ENCODE results near the gene PLEKHG5. TPM values are rescaled to one million over a fixed set of nuclear protein-coding genes. Genes with fewer than 3 reads are reported as not detected.

Gene PLEKHG5
- total RNA-seq, 2 donors from 2014 or later = 0.33 to 0.81 TPM

- ATAC-seq (no peak), DNase-seq (ENCODE audit: low spot score) (no peak)
- no peaks in the 10 kb centered on the region for H3K36me3 Mint-ChIP-seq
- no peaks in the 10 kb centered on the region for H3K9me3 Mint-ChIP-seq
- no peak overlapping the region for H3K4me3 Mint-ChIP-seq
- peaks cover 8 to 12% of the 10 kb centered on the region in 2 donors for H3K4me1 Mint-ChIP-seq (ENCODE audit: low read depth in 2 of 2)
- H3K27me3 Mint-ChIP-seq = peaks cover 16 to 28% of the 10 kb centered on the region in 2 donors
- H3K27ac Mint-ChIP-seq = no peak overlapping the region
Measured at GRCh38 chr1:6487804-6488484, 3.5 kb downstream of the PLEKHG5 start.

- Mint-ChIP-seq H3K9me3 (no peaks in the 10 kb centered on the region), H3K4me1 (ENCODE audit: low read depth in 2 of 2) (peaks cover 4 to 9% of the 10 kb centered on the region in 2 donors), H3K36me3 (no peaks in the 10 kb centered on the region), H3K4me3 (no peak overlapping the region), H3K27ac (no peak overlapping the region), H3K27me3 (peaks cover 23 to 34% of the 10 kb centered on the region in 2 donors)
- ATAC-seq = peak; percentile 65 to 74
- peak; percentile 80 for DNase-seq (ENCODE audit: low spot score)
Measured at GRCh38 chr1:6486433-6487011, 4.9 kb downstream of the PLEKHG5 start.

GRCh38 chr1:6485168-6486101, 6.0 kb downstream of the PLEKHG5 start:
- peak in 1 of 2 donors; percentile 11 for ATAC-seq
- peaks cover 0 to 7% of the 10 kb centered on the region in 2 donors for H3K4me1 Mint-ChIP-seq (ENCODE audit: low read depth in 2 of 2)
- H3K4me3 Mint-ChIP-seq = no peak overlapping the region
- H3K27ac Mint-ChIP-seq = no peak overlapping the region
- peaks cover 19 to 31% of the 10 kb centered on the region in 2 donors for H3K27me3 Mint-ChIP-seq
- no peaks in the 10 kb centered on the region for H3K36me3 Mint-ChIP-seq
- no peaks in the 10 kb centered on the region for H3K9me3 Mint-ChIP-seq
- DNase-seq (ENCODE audit: low spot score) = no peak

GRCh38 chr1:6484826-6485167, 6.7 kb downstream of the PLEKHG5 start:
- ATAC-seq (no peak), DNase-seq (ENCODE audit: low spot score) (no peak)
- H3K36me3 Mint-ChIP-seq = no peaks in the 10 kb centered on the region
- H3K27me3 Mint-ChIP-seq = peaks cover 19 to 31% of the 10 kb centered on the region in 2 donors
- H3K9me3 Mint-ChIP-seq = no peaks in the 10 kb centered on the region
- H3K4me3 Mint-ChIP-seq = no peak overlapping the region
- peaks cover 0 to 7% of the 10 kb centered on the region in 2 donors for H3K4me1 Mint-ChIP-seq (ENCODE audit: low read depth in 2 of 2)
- no peak overlapping the region for H3K27ac Mint-ChIP-seq

- H3K9me3 Mint-ChIP-seq = no peaks in the 10 kb centered on the region
- H3K4me1 Mint-ChIP-seq (ENCODE audit: low read depth in 2 of 2) = peaks cover 0 to 7% of the 10 kb centered on the region in 2 donors
- ATAC-seq (no peak), DNase-seq (ENCODE audit: low spot score) (no peak)
- no peak overlapping the region for H3K27ac Mint-ChIP-seq
- peaks cover 19 to 33% of the 10 kb centered on the region in 2 donors for H3K27me3 Mint-ChIP-seq
- no peaks in the 10 kb centered on the region for H3K36me3 Mint-ChIP-seq
- H3K4me3 Mint-ChIP-seq = no peak overlapping the region
Measured at GRCh38 chr1:6483761-6484117, 7.7 kb downstream of the PLEKHG5 start.

GRCh38 chr1:6483017-6483760, 8.3 kb downstream of the PLEKHG5 start:
- peaks cover 19 to 33% of the 10 kb centered on the region in 2 donors for H3K27me3 Mint-ChIP-seq
- DNase-seq (ENCODE audit: low spot score) (no peak), ATAC-seq (no peak)
- no peaks in the 10 kb centered on the region for H3K36me3 Mint-ChIP-seq
- no peak overlapping the region for H3K27ac Mint-ChIP-seq
- H3K4me3 Mint-ChIP-seq = no peak overlapping the region
- H3K4me1 Mint-ChIP-seq (ENCODE audit: low read depth in 2 of 2) = peaks cover 0 to 7% of the 10 kb centered on the region in 2 donors
- H3K9me3 Mint-ChIP-seq = no peaks in the 10 kb centered on the region

GRCh38 chr1:6481820-6482219, 9.6 kb downstream of the PLEKHG5 start:
- no peak overlapping the region for H3K4me3 Mint-ChIP-seq
- H3K9me3 Mint-ChIP-seq = no peaks in the 10 kb centered on the region
- DNase-seq (ENCODE audit: low spot score) = no peak
- no peak for ATAC-seq
- no peaks in the 10 kb centered on the region for H3K36me3 Mint-ChIP-seq
- H3K27ac Mint-ChIP-seq = no peak overlapping the region
- peaks cover 19 to 25% of the 10 kb centered on the region in 2 donors for H3K27me3 Mint-ChIP-seq
- H3K4me1 Mint-ChIP-seq (ENCODE audit: low read depth in 2 of 2) = peaks cover 0 to 7% of the 10 kb centered on the region in 2 donors

GRCh38 chr1:6477039-6477820, 14.2 kb downstream of the PLEKHG5 start:
- Mint-ChIP-seq H3K4me1 (ENCODE audit: low read depth in 2 of 2) (peaks cover 0 to 6% of the 10 kb centered on the region in 2 donors), H3K36me3 (no peaks in the 10 kb centered on the region), H3K27ac (no peak overlapping the region), H3K4me3 (no peak overlapping the region), H3K9me3 (no peaks in the 10 kb centered on the region), H3K27me3 (peaks cover 5 to 6% of the 10 kb centered on the region in 2 donors)
- ATAC-seq = no peak
- DNase-seq (ENCODE audit: low spot score) = no peak

GRCh38 chr1:6476483-6476882, 15.0 kb downstream of the PLEKHG5 start:
- ATAC-seq (no peak), DNase-seq (ENCODE audit: low spot score) (no peak)
- Mint-ChIP-seq H3K9me3 (no peaks in the 10 kb centered on the region), H3K4me3 (no peak overlapping the region), H3K4me1 (ENCODE audit: low read depth in 2 of 2) (peaks cover 0 to 6% of the 10 kb centered on the region in 2 donors), H3K36me3 (no peaks in the 10 kb centered on the region), H3K27me3 (peaks cover 0 to 2% of the 10 kb centered on the region in 2 donors), H3K27ac (no peak overlapping the region)

GRCh38 chr1:6475381-6476133, 15.9 kb downstream of the PLEKHG5 start:
- H3K36me3 Mint-ChIP-seq = no peaks in the 10 kb centered on the region
- DNase-seq (ENCODE audit: low spot score) (peak; percentile 82), ATAC-seq (peak; percentile 76 to 87)
- no peak overlapping the region for H3K4me3 Mint-ChIP-seq
- H3K27ac Mint-ChIP-seq = no peak overlapping the region
- H3K27me3 Mint-ChIP-seq = peaks cover 0 to 2% of the 10 kb centered on the region in 2 donors
- no peaks in the 10 kb centered on the region for H3K9me3 Mint-ChIP-seq
- peaks cover 0 to 6% of the 10 kb centered on the region in 2 donors for H3K4me1 Mint-ChIP-seq (ENCODE audit: low read depth in 2 of 2)

GRCh38 chr1:6474815-6475282, 16.6 kb downstream of the PLEKHG5 start:
- H3K27ac Mint-ChIP-seq = no peak overlapping the region
- no peaks in the 10 kb centered on the region for H3K9me3 Mint-ChIP-seq
- no peak overlapping the region for H3K4me3 Mint-ChIP-seq
- H3K4me1 Mint-ChIP-seq (ENCODE audit: low read depth in 2 of 2) = peaks cover 0 to 6% of the 10 kb centered on the region in 2 donors
- DNase-seq (ENCODE audit: low spot score) = no peak
- ATAC-seq = no peak
- H3K36me3 Mint-ChIP-seq = no peaks in the 10 kb centered on the region
- peaks cover 0 to 2% of the 10 kb centered on the region in 2 donors for H3K27me3 Mint-ChIP-seq
